ENCODE results near the gene RASA3. TPM values are rescaled to one million over a fixed set of nuclear protein-coding genes. Genes with fewer than 3 reads are reported as not detected.

The RASA3 gene
- polyA plus RNA-seq, 1 donor = 23.6 TPM

GRCh38 chr13:113930671-113931637 is 201.5 kb downstream of the RASA3 start:
- DNase-seq = no peak

GRCh38 chr13:113929628-113930615 is 202.5 kb downstream of the RASA3 start:
- no peak for DNase-seq

GRCh38 chr13:113928685-113929627 is 203.5 kb downstream of the RASA3 start:
- peak; percentile 76 for DNase-seq

Other genes with a start within 250 kb of the RASA3 start
- gene C13orf46, start 158.5 kb downstream of the RASA3 start, polyA plus RNA-seq (ENCODE audit: insufficient read length) = 0.39 TPM
- gene CFAP97D2, start 46.6 kb upstream of the RASA3 start, polyA plus RNA-seq (ENCODE audit: insufficient read length) = not detected
- 76.2 TPM for gene CDC16, start 102.3 kb upstream of the RASA3 start, polyA plus RNA-seq (ENCODE audit: insufficient read length)
- gene UPF3A, start 149.0 kb upstream of the RASA3 start, polyA plus RNA-seq (ENCODE audit: insufficient read length) = 86.2 TPM
- gene CHAMP1, start 181.9 kb upstream of the RASA3 start, polyA plus RNA-seq (ENCODE audit: insufficient read length) = 13.3 TPM